ENCODE data around the gene CORO1A.
"Not testable (repeated sequence)": the region's sequence is repeated elsewhere in the genome, so short reads cannot be mapped to it uniquely, and the experiment has no call there.

- TF ChIP-seq CTCF (IDR thresholded peaks at IDR 0.05); POLR2A (IDR thresholded peaks at IDR 0.05; ENCODE audit: low read length); JUN (IDR thresholded peaks at IDR 0.05); MAX (IDR thresholded peaks at IDR 0.05); SMC3 (IDR thresholded peaks at IDR 0.05); KDM1A (IDR thresholded peaks at IDR 0.05; ENCODE audit: low read depth); ZFP36 (IDR thresholded peaks at IDR 0.05; ENCODE audit: borderline replicate concordance, partially characterized antibody); CBX8 (IDR thresholded peaks at IDR 0.05); CHD2 (IDR thresholded peaks at IDR 0.05; ENCODE audit: low read length, partially characterized antibody): not testable (repeated sequence)
These were observed 7.8 kb downstream of the CORO1A start for GRCh38 chr16:30191158-30191557.

Measured in A549 (cell line).